ENCODE data around the gene LHX3. TPM values are rescaled to one million over a fixed set of nuclear protein-coding genes. Genes with fewer than 3 reads are reported as not detected.

Gene LHX3
- total and polyA plus RNA-seq, 12 donors, result not detected

- Histone ChIP-seq H3K27me3 (no peaks in the 10 kb centered on the region), H3K9me3 (replicated peaks in 1 of 3) (no peaks in the 10 kb centered on the region), H3K4me1 (replicated peaks in 1 of 2) (peaks cover 12 to 28% of the 10 kb centered on the region in 2 donors), H3K27ac (no peak overlapping the region), H3K36me3 (replicated peaks in 1 of 2) (no peaks in the 10 kb centered on the region), H3K4me3 (no peak overlapping the region)
- intact Hi-C loops (cut with DNase I), result no loop called here
- no peak for DNase-seq
- 61 to 73% (median 71%) methylated on average over 6 of the region's 6 CpGs for WGBS, 4 donors
- TF ChIP-seq POLR2A (IDR thresholded peaks at IDR 0.05), result no peak
- TF ChIP-seq, protein P1, sequence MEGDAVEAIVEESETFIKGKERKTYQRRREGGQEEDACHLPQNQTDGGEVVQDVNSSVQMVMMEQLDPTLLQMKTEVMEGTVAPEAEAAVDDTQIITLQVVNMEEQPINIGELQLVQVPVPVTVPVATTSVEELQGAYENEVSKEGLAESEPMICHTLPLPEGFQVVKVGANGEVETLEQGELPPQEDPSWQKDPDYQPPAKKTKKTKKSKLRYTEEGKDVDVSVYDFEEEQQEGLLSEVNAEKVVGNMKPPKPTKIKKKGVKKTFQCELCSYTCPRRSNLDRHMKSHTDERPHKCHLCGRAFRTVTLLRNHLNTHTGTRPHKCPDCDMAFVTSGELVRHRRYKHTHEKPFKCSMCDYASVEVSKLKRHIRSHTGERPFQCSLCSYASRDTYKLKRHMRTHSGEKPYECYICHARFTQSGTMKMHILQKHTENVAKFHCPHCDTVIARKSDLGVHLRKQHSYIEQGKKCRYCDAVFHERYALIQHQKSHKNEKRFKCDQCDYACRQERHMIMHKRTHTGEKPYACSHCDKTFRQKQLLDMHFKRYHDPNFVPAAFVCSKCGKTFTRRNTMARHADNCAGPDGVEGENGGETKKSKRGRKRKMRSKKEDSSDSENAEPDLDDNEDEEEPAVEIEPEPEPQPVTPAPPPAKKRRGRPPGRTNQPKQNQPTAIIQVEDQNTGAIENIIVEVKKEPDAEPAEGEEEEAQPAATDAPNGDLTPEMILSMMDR (IDR thresholded peaks at IDR 0.05), result no peak
Observed at GRCh38 chr9:136242918-136243525, 38.1 kb upstream of the LHX3 start.

DNA sequence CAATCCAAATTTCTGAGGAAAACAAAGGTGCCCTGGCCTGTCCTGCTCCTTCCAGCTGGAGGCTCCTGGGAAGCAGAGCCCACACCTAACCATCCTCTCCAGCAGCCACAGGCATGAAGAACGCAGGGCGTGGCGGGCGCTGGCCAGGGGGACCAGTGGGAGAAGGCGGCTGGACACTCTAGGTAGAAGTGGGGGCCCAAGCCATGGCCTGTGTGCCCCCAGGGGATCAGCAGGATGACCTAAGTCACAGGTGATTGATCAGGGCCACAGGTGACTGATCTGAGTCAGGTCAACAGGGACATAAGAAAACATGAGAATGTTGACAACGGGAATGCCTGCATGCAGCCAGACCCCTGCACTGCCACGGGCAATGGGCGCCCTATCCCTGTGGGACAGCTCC, 37.3 kb upstream of the LHX3 start:
- Histone ChIP-seq H3K4me1 (replicated peaks in 1 of 2) (peaks cover 12 to 28% of the 10 kb centered on the region in 2 donors), H3K27me3 (no peaks in the 10 kb centered on the region), H3K36me3 (replicated peaks in 1 of 2) (no peaks in the 10 kb centered on the region), H3K4me3 (no peak overlapping the region), H3K9me3 (replicated peaks in 1 of 3) (no peaks in the 10 kb centered on the region), H3K27ac (no peak overlapping the region)
- WGBS, 4 donors, result 91 to 94% (median 93%) methylated on average over 7 to 8 of the region's 8 CpGs
- no peak for TF ChIP-seq POLR2A (IDR thresholded peaks at IDR 0.05)
- TF ChIP-seq, protein P1 (IDR thresholded peaks at IDR 0.05), result no peak
- intact Hi-C loops (cut with DNase I), result no loop called here
- no peak for DNase-seq

GRCh38 chr9:136241542-136241941, 36.6 kb upstream of the LHX3 start:
- TF ChIP-seq, protein P1 (IDR thresholded peaks at IDR 0.05), result no peak
- no peak for TF ChIP-seq POLR2A (IDR thresholded peaks at IDR 0.05)
- Histone ChIP-seq H3K36me3 (replicated peaks in 1 of 2) (no peaks in the 10 kb centered on the region), H3K9me3 (replicated peaks in 1 of 3) (no peaks in the 10 kb centered on the region), H3K4me1 (replicated peaks in 1 of 2) (peaks cover 12 to 28% of the 10 kb centered on the region in 2 donors), H3K27me3 (no peaks in the 10 kb centered on the region), H3K4me3 (no peak overlapping the region), H3K27ac (no peak overlapping the region)
- 95 to 98% (median 96%) methylated on average over 12 to 13 of the region's 13 CpGs for WGBS, 4 donors
- intact Hi-C loops (cut with DNase I), result no loop called here
- DNase-seq, result no peak

GRCh38 chr9:136240941-136241340, 36.0 kb upstream of the LHX3 start:
- TF ChIP-seq POLR2A (IDR thresholded peaks at IDR 0.05), result no peak
- 95 to 97% (median 96%) methylated on average over 17 to 20 of the region's 20 CpGs for WGBS, 4 donors
- Histone ChIP-seq H3K27me3 (no peaks in the 10 kb centered on the region), H3K27ac (no peak overlapping the region), H3K4me3 (no peak overlapping the region), H3K4me1 (replicated peaks in 1 of 2) (peaks cover 9 to 28% of the 10 kb centered on the region in 2 donors), H3K36me3 (replicated peaks in 1 of 2) (no peaks in the 10 kb centered on the region), H3K9me3 (replicated peaks in 1 of 3) (no peaks in the 10 kb centered on the region)
- no peak for DNase-seq
- intact Hi-C loops (cut with DNase I), result no loop called here

DNA sequence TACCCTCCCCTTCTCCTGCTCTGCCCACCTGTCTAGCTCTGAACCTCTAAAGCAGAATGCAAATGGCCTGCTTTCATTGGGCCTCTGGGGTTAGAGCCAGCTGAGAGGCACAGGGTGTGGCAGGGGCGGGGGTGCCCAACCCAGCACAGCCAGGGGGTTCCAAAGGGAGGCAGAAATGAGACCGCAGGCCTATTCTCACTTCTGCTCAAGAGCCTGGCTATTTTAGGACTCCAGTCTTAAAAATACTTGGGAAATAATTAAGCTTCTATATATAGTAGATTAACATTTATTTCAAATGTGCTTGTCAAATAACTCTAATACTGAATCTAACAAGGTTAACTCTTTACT, 35.0 kb upstream of the LHX3 start:
- intact Hi-C loops (cut with DNase I), result no loop called here
- DNase-seq, result no peak
- Histone ChIP-seq H3K9me3 (replicated peaks in 1 of 3) (no peaks in the 10 kb centered on the region), H3K4me1 (replicated peaks in 1 of 2) (peaks cover 7 to 27% of the 10 kb centered on the region in 2 donors), H3K36me3 (replicated peaks in 1 of 2) (peaks cover 0 to 6% of the 10 kb centered on the region in 2 donors), H3K27ac (no peak overlapping the region), H3K27me3 (no peaks in the 10 kb centered on the region), H3K4me3 (no peak overlapping the region)
- WGBS, 4 donors, result 69 to 85% (median 81%) methylated on average over 1 to 2 of the region's 2 CpGs
- TF ChIP-seq, protein P1 (IDR thresholded peaks at IDR 0.05), result no peak
- TF ChIP-seq POLR2A (IDR thresholded peaks at IDR 0.05), result no peak
